Left hindlimb (tissue), 1 donor: Measurements from ENCODE around the gene EYA2.

Experiments
- DNase-seq: peaks from one replicate; pipeline ENCODE4 v3.0.0-alpha.2; 2018

The EYA2 gene

GRCh38 chr20:47237715-47238114, 343.1 kb downstream of the EYA2 start:
- DNase-seq: no peak
